HEK293 (cell line): ENCODE measurements around the gene GALNS.

Experiments used
- CTCF ChIA-PET: fragments of 350-600 bp; formaldehyde crosslinking; extraction: SDS; loops from one replicate; lab custom pipeline; 2021; ENCODE audit warnings: antibody characterized with exemption; lab: Yijun Ruan, JAX
- POLR2A ChIA-PET: fragments of 300-600 bp; formaldehyde crosslinking; extraction: SDS; loops from one replicate; lab custom pipeline; 2020; ENCODE audit warnings: antibody characterized with exemption, inconsistent platforms; lab: Yijun Ruan, JAX
- H3K27ac ChIP-seq: fragments of 200-500 bp; sonication (Bioruptor generic); 2 replicates; pipeline ENCODE4 v1.5.1; 2014; ENCODE audit warnings: low read depth, low read length, control low read depth, inconsistent platforms; ENCODE audit errors: extremely low read depth
- H3K36me3 ChIP-seq, 2 experiments: fragments of 200-500 bp in 1 of 2; sonication (Bioruptor generic) in 1 of 2; 1 replicate in 1 of 2; 2 replicates in 1 of 2; pipeline ENCODE4 v1.5.1; 2014 to 2017; ENCODE audit warnings: inconsistent platforms in 2 of 2, low read length in 2 of 2; ENCODE audit not compliant: control insufficient read depth in 2 of 2, insufficient read depth in 1 of 2
- H3K4me1 ChIP-seq: fragments of 200-500 bp; sonication (Bioruptor generic); 2 replicates; pipeline ENCODE4 v1.5.1; 2014; ENCODE audit warnings: mild to moderate bottlenecking, low read length, inconsistent platforms; ENCODE audit not compliant: control insufficient read depth, insufficient read depth
- H3K4me3 ChIP-seq: 2 replicates; pipeline ENCODE4 v1.5.1; 2011; ENCODE audit warnings: low read depth, mild to moderate bottlenecking, control low read depth, low read length, moderate library complexity
- H3K9me3 ChIP-seq: fragments of 200-500 bp; sonication (Bioruptor generic); 2 replicates; pipeline ENCODE4 v1.5.1; 2014; ENCODE audit warnings: low read depth, low read length, inconsistent platforms; ENCODE audit not compliant: control insufficient read depth, insufficient read depth
- IKZF3 ChIP-seq: fragments of 450-650 bp; IDR thresholded peaks from 2 replicates; pipeline ENCODE4 v1.5.0; 2018; ENCODE audit warnings: missing biosample characterization, mild to moderate bottlenecking, missing genetic modification characterization, moderate library complexity
- SP3 ChIP-seq: fragments of 450-650 bp; formaldehyde crosslinking; IDR thresholded peaks from 2 replicates; pipeline ENCODE4 v1.5.1; 2016; ENCODE audit warnings: missing biosample characterization, missing genetic modification characterization
- ZBTB49 ChIP-seq: fragments of 450-650 bp; formaldehyde crosslinking; IDR thresholded peaks from 2 replicates; pipeline ENCODE4 v1.5.1; 2016; ENCODE audit warnings: missing biosample characterization, missing genetic modification characterization, low read depth
- ZBTB6 ChIP-seq: fragments of 450-650 bp; formaldehyde crosslinking; IDR thresholded peaks from 2 replicates; pipeline ENCODE4 v1.5.1; 2017; ENCODE audit warnings: missing biosample characterization, missing genetic modification characterization
- ZEB2 ChIP-seq: fragments of 450-650 bp; formaldehyde crosslinking; IDR thresholded peaks from 2 replicates; pipeline ENCODE4 v1.5.1; 2016; ENCODE audit warnings: missing biosample characterization, missing genetic modification characterization
- ZNF184 ChIP-seq: fragments of 450-650 bp; IDR thresholded peaks from 2 replicates; pipeline ENCODE4 v1.5.1; 2018; ENCODE audit warnings: missing biosample characterization, mild to moderate bottlenecking, missing genetic modification characterization
- ZNF211 ChIP-seq: fragments of 450-650 bp; formaldehyde crosslinking; IDR thresholded peaks from 2 replicates; pipeline ENCODE4 v1.5.1; 2016; ENCODE audit warnings: low read depth, missing biosample characterization, missing genetic modification characterization
- ZNF280C ChIP-seq: fragments of 450-650 bp; formaldehyde crosslinking; IDR thresholded peaks from 2 replicates; pipeline ENCODE4 v1.5.1; 2016; ENCODE audit warnings: missing biosample characterization, missing genetic modification characterization
- ZNF394 ChIP-seq: fragments of 450-650 bp; formaldehyde crosslinking; IDR thresholded peaks from 2 replicates; pipeline ENCODE4 v1.5.1; 2016; ENCODE audit warnings: missing biosample characterization, missing genetic modification characterization, mild to moderate bottlenecking, moderate library complexity, borderline replicate concordance
- ZNF404 ChIP-seq: fragments of 450-650 bp; formaldehyde crosslinking; IDR thresholded peaks from 2 replicates; pipeline ENCODE4 v1.5.1; 2017; ENCODE audit warnings: missing biosample characterization, missing genetic modification characterization
- ZNF426 ChIP-seq: fragments of 450-650 bp; formaldehyde crosslinking; IDR thresholded peaks from 2 replicates; pipeline ENCODE4 v1.5.1; 2017; ENCODE audit warnings: missing biosample characterization, missing genetic modification characterization, mild to moderate bottlenecking, inconsistent platforms, moderate library complexity
- ZNF518A ChIP-seq: fragments of 450-650 bp; formaldehyde crosslinking; conservative IDR thresholded peaks from 2 replicates; pipeline ENCODE4 v1.5.1; 2016; ENCODE audit warnings: low read depth, missing biosample characterization, missing genetic modification characterization
- ZNF777 ChIP-seq: fragments of 450-650 bp; formaldehyde crosslinking; IDR thresholded peaks from 2 replicates; pipeline ENCODE4 v1.5.1; 2017; ENCODE audit warnings: missing biosample characterization, missing genetic modification characterization, borderline replicate concordance

The GALNS gene

GRCh38 chr16:88841521-88842307 lies 15.0 kb downstream of the GALNS start (continued):
- no peak for TF ChIP-seq ZNF518A (tag by site-specific recombination)

- H3K4me3 ChIP-seq, result no peak overlapping the region
- H3K4me1 ChIP-seq, result no peaks in the 10 kb centered on the region
- CTCF ChIA-PET, result interaction anchor here (0.7 kb wide), 1 partner anchor 35 kb away, joined by 3 read pairs; no protein-coding TSS in a partner anchor
- POLR2A ChIA-PET, result no interaction called here
- no peak overlapping the region for H3K27ac ChIP-seq
- peaks cover 0 to 13% of the 10 kb centered on the region in 2 experiments; a peak in 1 of 3 replicates for H3K36me3 ChIP-seq
- TF ChIP-seq IKZF3 (tag by site-specific recombination) (no peak), ZEB2 (tag by site-specific recombination) (no peak), ZNF404 (tag by site-specific recombination) (no peak), ZNF777 (tag by site-specific recombination) (no peak), ZBTB49 (no peak), ZBTB6 (tag by site-specific recombination) (no peak), ZNF280C (tag by site-specific recombination) (no peak), ZNF184 (tag by site-specific recombination) (no peak), ZNF426 (no peak), ZNF211 (tag by site-specific recombination) (no peak), ZNF394 (no peak), SP3 (no peak)
- no peaks in the 10 kb centered on the region for H3K9me3 ChIP-seq
These were observed 16.0 kb downstream of the GALNS start for GRCh38 chr16:88840600-88841215.
